CD4-positive, alpha-beta T cell treated with Interleukin-2 at 100 ng/mL for 4 hours (primary cell): ENCODE measurements around the gene TUBD1.
"Not testable (repeated sequence)": the region's sequence is repeated elsewhere in the genome, so short reads cannot be mapped to it uniquely, and the experiment has no call there.

Source experiments
- DNase-seq: peaks from one replicate; pipeline ENCODE4 v3.0.0-alpha.2; 2020; ENCODE audit warnings: low spot score

TUBD1 gene

GRCh38 chr17:59873414-59873813 lies 19.3 kb downstream of the TUBD1 start:
- DNase-seq, result not testable (repeated sequence)

GRCh38 chr17:59872351-59872750 lies 20.4 kb downstream of the TUBD1 start:
- DNase-seq, result no peak

GRCh38 chr17:59870482-59870881 lies 22.3 kb downstream of the TUBD1 start:
- no peak for DNase-seq

GRCh38 chr17:59869941-59870218 lies 22.9 kb downstream of the TUBD1 start:
- no peak for DNase-seq

- DNase-seq, result no peak
These were observed 29.1 kb downstream of the TUBD1 start for GRCh38 chr17:59863616-59864015.

GRCh38 chr17:59859444-59860025 lies 33.2 kb downstream of the TUBD1 start:
- peak; percentile 70 for DNase-seq

- DNase-seq, result no peak
These were observed 33.8 kb downstream of the TUBD1 start for GRCh38 chr17:59858932-59859331.

- DNase-seq, result no peak
These were observed 34.5 kb downstream of the TUBD1 start for GRCh38 chr17:59858167-59858816.

GRCh38 chr17:59856859-59857794 lies 35.6 kb downstream of the TUBD1 start:
- no peak for DNase-seq

GRCh38 chr17:59853919-59854729 lies 38.6 kb downstream of the TUBD1 start:
- not testable (repeated sequence) for DNase-seq

GRCh38 chr17:59853168-59853918 lies 39.4 kb downstream of the TUBD1 start:
- DNase-seq, result peak; percentile 84

- not testable (repeated sequence) for DNase-seq
These were observed 39.9 kb downstream of the TUBD1 start for GRCh38 chr17:59852847-59853167.

GRCh38 chr17:59851439-59852375 lies 41.0 kb downstream of the TUBD1 start:
- no peak for DNase-seq

- not testable (repeated sequence) for DNase-seq
These were observed 42.4 kb downstream of the TUBD1 start for GRCh38 chr17:59850311-59850710.

GRCh38 chr17:59848778-59849177 lies 44.0 kb downstream of the TUBD1 start:
- no peak for DNase-seq

- DNase-seq, result no peak
These were observed 44.4 kb downstream of the TUBD1 start for GRCh38 chr17:59848385-59848668.

GRCh38 chr17:59846394-59847165 lies 46.2 kb downstream of the TUBD1 start:
- DNase-seq, result peak; percentile 81

GRCh38 chr17:59845595-59846393 lies 46.9 kb downstream of the TUBD1 start:
- peak; percentile 75 for DNase-seq
